Psoas muscle (tissue), 8 donors: ENCODE measurements around the gene XXYLT1. TPM values are rescaled to one million over a fixed set of nuclear protein-coding genes. Genes with fewer than 3 reads are reported as not detected.

Experiments used
- ATAC-seq, 4 donors: fragments of 200-7000 bp; cut with Tn5 transposase; one replicate each; pipeline ENCODE4 v1.9.1; 2020; ENCODE audit warnings: moderate library complexity in 3 of 4, mild to moderate bottlenecking in 2 of 4
- DNase-seq, 2 donors: peaks; one replicate each; pipeline ENCODE4 v3.0.0-alpha.2; 2020
- H3K27ac ChIP-seq: fragments of 200-600 bp; one replicate; pipeline ENCODE4 v1.8.0; 2022
- H3K27me3 ChIP-seq, 3 donors: fragments of 200-600 bp in 1 of 3; one replicate each; pipeline versions ENCODE4 v1.6.1 to v1.8.0; 2013 to 2022; ENCODE audit warnings: low read length in 2 of 3, mild to moderate bottlenecking in 2 of 3, moderate library complexity in 1 of 3; ENCODE audit not compliant: insufficient read depth in 3 of 3
- H3K36me3 ChIP-seq, 2 donors: fragments of 200-600 bp in 1 of 2; one replicate each; pipeline versions ENCODE4 v1.6.1 to v1.8.0; 2013 to 2022; ENCODE audit warnings: low read depth in 1 of 2, mild to moderate bottlenecking in 1 of 2, moderate library complexity in 1 of 2; ENCODE audit not compliant: insufficient read depth in 1 of 2
- H3K4me1 ChIP-seq: fragments of 200-600 bp; one replicate; pipeline ENCODE4 v1.8.0; 2022
- H3K4me3 ChIP-seq: fragments of 200-600 bp; one replicate; pipeline ENCODE4 v1.8.0; 2022; ENCODE audit warnings: mild to moderate bottlenecking
- H3K9me3 ChIP-seq: fragments of 200-600 bp; one replicate; pipeline ENCODE4 v1.8.0; 2022
- WGBS, 3 donors: extraction: QIAGEN DNeasy Blood & Tissue Kit; methylation state at CpG; one replicate each; pipeline versions ENCODE4 v1.1.6 to v1.1.7; 2013; 5-methylcytosine and 5-hydroxymethylcytosine counted together
- intact Hi-C, 2 donors: fragments of 100-400 bp; cut with DNase I; formaldehyde crosslinking; loops; one replicate each; pipeline versions ENCODE4 v1.11.0 to v1.14.2; 2022
- polyA plus RNA-seq, 3 donors: library from polyadenylated mRNA; stranded (reverse); fragments of 200-250 nt; gene quantifications; one replicate each; pipeline ENCODE4 v1.2.3, GENCODE V29; 2013
- total RNA-seq, 4 donors: library from RNA; stranded (reverse); fragmentation: NEBNext Ultra II Directional in 2 of 4; extraction: Animal tissue kit (Norgen Biotek cat#: 25700) in 2 of 4; gene quantifications; one replicate each; pipeline versions ENCODE4 v1.2.1 to v1.2.4, GENCODE V29; 2021 to 2023
- TF ChIP-seq, protein P1 (sequence below): fragments of 200-600 bp; IDR thresholded peaks from one replicate; pipeline ENCODE4 v1.8.0; 2022; ENCODE audit warnings: antibody characterized with exemption
- donor health status: healthy with polysubstance abuse.
- donor health status: DM: no; HTN: no; CAD: no; lungs with moderate emphysema.
- donor health status: Bipolar disorder and iron deficiency.
- donor health status: healthy.
- donor health status: DM: yes; HTN: yes; CAD: no.
- donor health status: DM: no; HTN: no; CAD: no.
- donor health status: DM: no; HTN: no; CAD: no.
- donor health status: DM: yes; HTN: yes; CAD: no.

The XXYLT1 gene
- total and polyA plus RNA-seq, 7 donors: 0.86 to 3.5 (median 1.8) TPM

- no peak overlapping the region for H3K27ac ChIP-seq
- H3K27me3 ChIP-seq: no peaks in the 10 kb centered on the region
- ATAC-seq (no peak), DNase-seq (peak in 1 of 2 donors; percentile 44)
- intact Hi-C loops: no loop called here
- 81 to 95% (median 87%) methylated on average over 19 of the region's 19 CpGs for WGBS, 3 donors
- no peaks in the 10 kb centered on the region for H3K36me3 ChIP-seq
- peaks cover 24% of the 10 kb centered on the region for H3K4me1 ChIP-seq
- H3K4me3 ChIP-seq: no peak overlapping the region
- no peaks in the 10 kb centered on the region for H3K9me3 ChIP-seq
- TF ChIP-seq, protein P1, sequence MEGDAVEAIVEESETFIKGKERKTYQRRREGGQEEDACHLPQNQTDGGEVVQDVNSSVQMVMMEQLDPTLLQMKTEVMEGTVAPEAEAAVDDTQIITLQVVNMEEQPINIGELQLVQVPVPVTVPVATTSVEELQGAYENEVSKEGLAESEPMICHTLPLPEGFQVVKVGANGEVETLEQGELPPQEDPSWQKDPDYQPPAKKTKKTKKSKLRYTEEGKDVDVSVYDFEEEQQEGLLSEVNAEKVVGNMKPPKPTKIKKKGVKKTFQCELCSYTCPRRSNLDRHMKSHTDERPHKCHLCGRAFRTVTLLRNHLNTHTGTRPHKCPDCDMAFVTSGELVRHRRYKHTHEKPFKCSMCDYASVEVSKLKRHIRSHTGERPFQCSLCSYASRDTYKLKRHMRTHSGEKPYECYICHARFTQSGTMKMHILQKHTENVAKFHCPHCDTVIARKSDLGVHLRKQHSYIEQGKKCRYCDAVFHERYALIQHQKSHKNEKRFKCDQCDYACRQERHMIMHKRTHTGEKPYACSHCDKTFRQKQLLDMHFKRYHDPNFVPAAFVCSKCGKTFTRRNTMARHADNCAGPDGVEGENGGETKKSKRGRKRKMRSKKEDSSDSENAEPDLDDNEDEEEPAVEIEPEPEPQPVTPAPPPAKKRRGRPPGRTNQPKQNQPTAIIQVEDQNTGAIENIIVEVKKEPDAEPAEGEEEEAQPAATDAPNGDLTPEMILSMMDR: no peak
Measured at GRCh38 chr3:195072916-195073564, 197.9 kb downstream of the XXYLT1 start.

DNA sequence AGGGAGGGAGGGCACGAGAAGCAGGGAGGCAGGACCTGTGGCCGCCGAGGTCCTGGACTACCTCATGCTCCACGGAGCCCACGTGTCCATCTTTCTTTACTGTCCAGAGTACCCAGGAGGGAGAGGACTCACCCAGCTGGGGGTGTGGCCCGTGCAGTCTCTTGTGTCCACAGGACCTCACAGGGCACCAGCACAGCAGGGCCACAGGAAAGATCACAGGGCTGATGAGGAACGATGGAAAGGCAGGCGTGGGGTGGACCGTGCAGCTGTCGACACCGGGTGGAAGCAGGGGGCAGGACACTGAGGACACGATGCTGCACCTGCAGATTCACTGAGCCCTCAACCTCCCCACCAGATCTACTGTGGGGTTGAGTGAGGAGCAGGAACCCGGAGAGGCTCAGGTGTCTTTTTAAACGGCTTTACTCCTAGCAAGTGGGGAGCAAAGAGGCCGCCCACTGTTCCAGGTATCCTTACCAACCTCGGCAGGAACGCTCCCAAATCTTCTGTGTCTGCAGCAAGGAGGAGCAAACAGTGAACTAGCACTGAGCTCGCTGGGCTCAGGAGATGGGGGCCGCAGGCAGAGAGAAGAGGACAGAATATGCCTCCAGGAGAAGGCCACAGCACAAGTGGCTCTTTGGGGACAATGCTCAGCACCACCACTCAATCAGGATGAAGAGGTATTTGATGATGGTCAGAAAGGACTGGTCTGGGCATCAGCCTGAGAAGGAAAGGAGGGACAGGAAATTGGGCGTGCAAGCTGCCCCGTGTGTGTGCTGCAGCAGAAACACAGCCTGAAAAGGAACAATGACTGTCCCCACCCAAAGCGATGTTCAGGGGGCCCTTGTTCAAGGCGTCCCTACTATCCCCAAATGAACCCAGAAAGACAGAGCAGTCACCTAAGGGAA, 198.8 kb downstream of the XXYLT1 start:
- peak in 1 of 2 donors; percentile 32 for DNase-seq
- peak overlapping the region; percentile 53 for H3K27ac ChIP-seq
- 67 to 72% (median 70%) methylated on average over 23 of the region's 23 CpGs for WGBS, 3 donors
- peak; percentile 20 to 62 (median 53) for ATAC-seq
- no peaks in the 10 kb centered on the region for H3K36me3 ChIP-seq
- H3K27me3 ChIP-seq: no peaks in the 10 kb centered on the region
- intact Hi-C loops: no loop called here
- TF ChIP-seq, protein P1: no peak
- peaks cover 24% of the 10 kb centered on the region for H3K4me1 ChIP-seq
- no peak overlapping the region for H3K4me3 ChIP-seq
- H3K9me3 ChIP-seq: no peaks in the 10 kb centered on the region

DNA sequence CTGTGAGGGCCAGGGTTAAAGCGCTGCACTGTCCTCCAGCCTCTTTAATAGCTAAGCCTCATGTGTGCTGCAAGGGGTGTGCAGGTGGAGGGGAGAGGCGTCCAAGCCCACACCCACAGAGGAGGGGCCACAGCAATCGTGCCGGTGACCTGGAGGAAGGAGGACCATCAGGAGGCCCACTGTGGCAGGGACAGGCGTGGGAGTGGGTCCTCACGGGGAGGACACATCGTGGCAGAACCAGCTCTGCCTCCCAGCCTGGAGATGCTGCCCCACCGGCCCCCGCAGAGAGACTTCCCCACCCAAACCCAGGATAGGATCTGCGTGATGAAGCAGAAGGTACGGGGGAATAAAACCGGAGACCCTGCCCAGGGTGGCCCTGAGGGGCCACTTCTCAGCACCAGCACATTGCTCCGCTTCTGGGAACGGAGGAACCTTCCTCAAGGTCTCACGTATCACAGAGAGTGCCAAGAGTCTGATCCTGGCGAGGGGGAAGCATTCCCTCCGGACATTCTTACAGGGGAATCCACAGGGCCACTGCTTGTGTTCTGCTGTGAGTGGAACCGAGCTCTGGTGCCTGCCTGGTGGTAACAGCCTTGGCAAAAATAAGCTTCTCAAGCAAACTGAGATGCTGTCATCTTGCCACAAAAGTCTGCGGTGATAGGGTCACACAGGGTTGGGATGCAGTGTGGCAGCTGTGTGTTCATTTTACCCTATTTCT, 199.8 kb downstream of the XXYLT1 start:
- TF ChIP-seq, protein P1: no peak
- peaks cover 24% of the 10 kb centered on the region for H3K4me1 ChIP-seq
- H3K27me3 ChIP-seq: no peaks in the 10 kb centered on the region
- H3K9me3 ChIP-seq: no peaks in the 10 kb centered on the region
- intact Hi-C loops: no loop called here
- peak; percentile 49 to 84 (median 78) for ATAC-seq
- H3K27ac ChIP-seq: peak overlapping the region; percentile 53
- H3K4me3 ChIP-seq: no peak overlapping the region
- no peaks in the 10 kb centered on the region for H3K36me3 ChIP-seq
- peak in 1 of 2 donors; percentile 40 for DNase-seq
- 51 to 59% (median 52%) methylated on average over 19 of the region's 19 CpGs for WGBS, 3 donors

- DNase-seq (no peak), ATAC-seq (no peak)
- H3K36me3 ChIP-seq: no peaks in the 10 kb centered on the region
- TF ChIP-seq, protein P1: no peak
- intact Hi-C loops: no loop called here
- H3K27me3 ChIP-seq: no peaks in the 10 kb centered on the region
- H3K4me3 ChIP-seq: no peak overlapping the region
- H3K27ac ChIP-seq: no peak overlapping the region
- 90 to 93% (median 90%) methylated on average over 6 of the region's 6 CpGs for WGBS, 3 donors
- H3K9me3 ChIP-seq: no peaks in the 10 kb centered on the region
- peaks cover 24% of the 10 kb centered on the region for H3K4me1 ChIP-seq
Measured at GRCh38 chr3:195070336-195070735, 200.6 kb downstream of the XXYLT1 start.
